ENCODE measurements around the gene ABLIM2.

- TF ChIP-seq POLR2A (IDR thresholded peaks at IDR 0.05) (no peak), CTCF (IDR thresholded peaks at IDR 0.05) (no peak)
These were observed 190.9 kb downstream of the ABLIM2 start for GRCh38 chr4:7967501-7968261.

All from lower leg skin (tissue), 3 donors.